BLaER1 (cell line): ENCODE data around the gene CRHR1.

Experiments used
- H3K27ac ChIP-seq: shearing (Covaris generic); formaldehyde crosslinking; 2 replicates; pipeline ENCODE4 v1.8.1; 2022
- H3K27me3 ChIP-seq: shearing (Covaris generic); formaldehyde crosslinking; 2 replicates; pipeline ENCODE4 v1.8.1; 2022
- H3K36me3 ChIP-seq: shearing (Covaris generic); formaldehyde crosslinking; 2 replicates; pipeline ENCODE4 v1.8.1; 2022
- H3K4me1 ChIP-seq: shearing (Covaris generic); formaldehyde crosslinking; 2 replicates; pipeline ENCODE4 v1.8.1; 2022
- H3K4me2 ChIP-seq: shearing (Covaris generic); formaldehyde crosslinking; 2 replicates; pipeline ENCODE4 v1.8.1; 2022
- H3K4me3 ChIP-seq: shearing (Covaris generic); formaldehyde crosslinking; 2 replicates; pipeline ENCODE4 v1.8.1; 2022
- H3K9ac ChIP-seq: shearing (Covaris generic); formaldehyde crosslinking; 2 replicates; pipeline ENCODE4 v1.8.1; 2022
- H3K9me3 ChIP-seq: shearing (Covaris generic); formaldehyde crosslinking; 2 replicates; pipeline ENCODE4 v1.8.1; 2022
- H4K20me1 ChIP-seq: shearing (Covaris generic); formaldehyde crosslinking; 2 replicates; pipeline ENCODE4 v1.8.1; 2022
- Cebpa-rat ChIP-seq: shearing (Covaris generic); IDR thresholded peaks from 2 replicates; pipeline ENCODE4 v1.8.1; 2022

The CRHR1 gene

DNA sequence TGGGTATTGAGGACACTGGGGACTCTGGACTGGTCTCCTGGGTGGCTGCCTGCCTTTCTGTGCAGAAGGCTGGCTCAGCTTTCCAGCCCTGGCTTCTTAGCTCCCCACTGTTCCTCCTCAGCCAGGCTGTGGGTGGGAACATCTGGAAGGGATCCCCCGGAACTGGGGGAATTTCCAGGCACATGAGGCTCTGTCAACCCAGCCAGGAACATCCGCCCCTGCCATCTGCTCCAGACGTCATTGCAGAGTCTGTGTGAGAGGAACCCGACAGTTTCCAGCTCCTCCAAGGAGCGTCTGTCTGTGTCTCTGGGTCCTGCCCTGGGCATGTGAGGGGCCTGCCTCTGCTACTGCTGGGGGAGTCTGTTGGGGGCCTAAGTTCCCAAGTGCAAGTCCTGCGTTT, 36.2 kb upstream of the CRHR1 start:
- H3K27me3 ChIP-seq = peaks cover 21% of the 10 kb centered on the region
- no peak for TF ChIP-seq Cebpa-rat
- no peak overlapping the region for H3K27ac ChIP-seq
- no peak overlapping the region for H3K9ac ChIP-seq
- no peak overlapping the region for H3K4me2 ChIP-seq
- no peaks in the 10 kb centered on the region for H4K20me1 ChIP-seq
- no peaks in the 10 kb centered on the region for H3K9me3 ChIP-seq
- peaks cover 14% of the 10 kb centered on the region for H3K4me1 ChIP-seq
- no peak overlapping the region for H3K4me3 ChIP-seq
- no peaks in the 10 kb centered on the region for H3K36me3 ChIP-seq

DNA sequence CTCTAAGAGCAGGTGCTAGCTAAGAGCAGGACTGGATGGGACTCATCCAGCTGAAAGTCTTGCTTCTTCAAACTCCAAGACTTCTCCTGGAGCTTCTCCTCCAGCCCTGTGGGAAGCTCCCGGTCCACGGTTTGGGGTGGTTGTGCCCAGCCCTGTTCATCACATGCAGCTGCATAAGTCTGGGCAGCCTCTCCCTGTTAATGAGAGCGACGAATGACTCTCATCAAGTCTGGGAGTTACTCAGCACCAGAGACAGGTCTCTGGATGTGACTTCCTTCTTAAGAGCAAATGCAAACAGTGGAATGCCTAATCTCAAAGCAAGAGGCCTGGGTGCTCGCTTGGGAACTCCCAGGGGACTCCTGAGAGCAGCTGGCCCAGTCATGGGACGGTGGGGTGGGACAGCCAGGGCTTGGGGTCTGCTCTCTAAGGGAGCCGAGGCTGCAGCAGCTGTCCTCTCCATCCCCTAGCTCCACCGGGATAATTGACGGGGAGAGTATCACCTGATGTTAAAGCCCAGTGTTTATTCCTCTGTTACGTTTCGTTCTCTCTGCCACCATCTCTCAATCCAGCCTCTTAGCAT, 35.3 kb upstream of the CRHR1 start:
- H3K9me3 ChIP-seq = no peaks in the 10 kb centered on the region

DNA sequence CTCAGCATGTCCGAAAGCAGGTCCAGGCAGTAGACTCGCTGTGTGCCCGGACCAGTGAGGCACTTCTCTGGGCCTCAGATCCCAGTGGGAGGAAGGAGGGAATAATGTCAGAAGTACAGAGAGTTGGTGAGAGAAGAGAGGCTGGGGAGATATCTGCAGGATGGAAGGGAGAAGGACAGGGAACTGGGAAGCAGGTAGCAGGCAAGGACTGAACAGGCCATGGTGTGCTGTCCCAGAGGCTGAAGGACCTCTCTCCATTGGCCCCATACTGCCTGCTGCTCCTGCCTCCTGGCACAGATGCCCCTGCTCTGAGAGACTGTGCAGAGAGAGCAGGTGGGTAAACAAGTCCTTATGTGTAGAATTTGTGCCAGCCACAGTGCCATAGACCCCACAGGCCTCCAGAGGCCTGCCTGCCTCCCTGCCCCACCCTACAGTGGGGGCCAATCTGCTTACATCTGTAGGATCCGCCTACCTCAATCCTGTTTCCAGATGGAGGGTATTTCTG, 34.2 kb upstream of the CRHR1 start:
- peak overlapping the region; percentile 37 for H3K4me2 ChIP-seq
- no peak overlapping the region for H3K9ac ChIP-seq
- H3K27ac ChIP-seq = no peak overlapping the region
- no peak overlapping the region for H3K4me3 ChIP-seq
- H3K36me3 ChIP-seq = no peaks in the 10 kb centered on the region
- H3K27me3 ChIP-seq = peaks cover 2% of the 10 kb centered on the region; the same call in 1 of the 2 replicates
- no peaks in the 10 kb centered on the region for H3K9me3 ChIP-seq
- TF ChIP-seq Cebpa-rat = no peak
- peaks cover 14% of the 10 kb centered on the region for H3K4me1 ChIP-seq
- no peaks in the 10 kb centered on the region for H4K20me1 ChIP-seq

More for the DNA sequence above, 35.3 kb upstream of the CRHR1 start:
- H3K36me3 ChIP-seq = no peaks in the 10 kb centered on the region
- H3K4me2 ChIP-seq = peak overlapping the region; percentile 37
- TF ChIP-seq Cebpa-rat = no peak
- no peak overlapping the region for H3K27ac ChIP-seq
- no peak overlapping the region for H3K4me3 ChIP-seq
- peaks cover 12% of the 10 kb centered on the region for H3K27me3 ChIP-seq
- H4K20me1 ChIP-seq = no peaks in the 10 kb centered on the region
- H3K9ac ChIP-seq = no peak overlapping the region
- H3K4me1 ChIP-seq = peaks cover 14% of the 10 kb centered on the region

DNA sequence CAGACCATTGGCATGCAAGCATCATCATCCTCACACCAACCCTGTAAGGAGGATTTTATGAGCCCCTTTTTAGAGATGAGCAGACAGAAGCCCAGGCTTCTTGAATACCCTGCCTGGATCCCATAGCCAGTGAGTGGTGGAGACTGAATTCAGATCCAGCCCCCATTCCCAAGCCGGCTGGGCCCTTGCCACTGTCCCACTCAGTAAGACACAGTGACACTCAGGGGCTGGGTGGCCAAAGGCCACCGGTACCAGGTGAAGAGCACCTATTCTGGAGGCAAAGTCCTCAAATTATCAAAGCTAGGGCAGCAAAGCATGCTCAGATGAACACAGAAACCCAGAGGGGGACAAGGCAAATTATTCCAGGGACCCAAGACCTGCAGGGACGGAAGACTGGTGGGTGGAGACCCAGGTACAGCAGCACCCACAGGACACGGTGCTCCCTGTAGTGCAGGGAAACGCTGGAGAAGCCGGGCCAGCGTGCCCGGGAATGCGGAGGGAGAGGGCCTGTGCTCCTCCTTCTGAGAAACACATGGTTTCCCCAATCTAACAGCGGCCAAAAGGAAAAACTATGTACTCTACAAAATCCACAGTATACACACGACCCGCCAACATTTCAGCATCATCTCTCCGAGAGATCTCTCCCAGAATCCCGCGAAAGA, 33.2 kb upstream of the CRHR1 start:
- H3K4me1 ChIP-seq = peaks cover 14% of the 10 kb centered on the region
- H3K9ac ChIP-seq = no peak overlapping the region
- TF ChIP-seq Cebpa-rat = no peak
- H3K4me2 ChIP-seq = no peak overlapping the region
- H3K4me3 ChIP-seq = no peak overlapping the region
- no peak overlapping the region for H3K27ac ChIP-seq
- H3K36me3 ChIP-seq = no peaks in the 10 kb centered on the region
- no peaks in the 10 kb centered on the region for H3K27me3 ChIP-seq
- no peaks in the 10 kb centered on the region for H4K20me1 ChIP-seq
- H3K9me3 ChIP-seq = no peaks in the 10 kb centered on the region

DNA sequence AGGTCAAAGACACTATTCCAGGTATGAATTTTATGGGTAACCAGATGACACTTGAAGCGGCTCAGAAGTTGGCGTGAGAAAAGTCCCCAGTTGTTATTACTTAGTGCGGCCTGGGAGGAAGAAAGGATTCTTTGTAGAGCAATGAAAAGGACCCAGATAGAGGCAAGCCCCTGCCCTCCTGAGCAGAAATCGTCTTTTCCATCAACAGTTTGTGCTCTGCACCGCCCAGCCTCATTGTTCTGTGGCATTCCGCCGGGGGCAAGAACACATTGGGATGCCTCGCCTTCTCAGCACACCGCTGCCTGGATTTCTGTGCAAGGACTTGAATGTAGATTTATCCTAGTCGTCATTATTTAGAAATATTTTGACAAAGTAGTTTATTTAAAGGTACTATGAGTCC, 32.7 kb upstream of the CRHR1 start:
- H3K4me1 ChIP-seq = peaks cover 18% of the 10 kb centered on the region
- no peaks in the 10 kb centered on the region for H3K9me3 ChIP-seq
- H3K36me3 ChIP-seq = no peaks in the 10 kb centered on the region
- H4K20me1 ChIP-seq = no peaks in the 10 kb centered on the region
- no peaks in the 10 kb centered on the region for H3K27me3 ChIP-seq
- no peak for TF ChIP-seq Cebpa-rat
- no peak overlapping the region for H3K27ac ChIP-seq
- no peak overlapping the region for H3K9ac ChIP-seq
- H3K4me3 ChIP-seq = no peak overlapping the region
- no peak overlapping the region for H3K4me2 ChIP-seq

DNA sequence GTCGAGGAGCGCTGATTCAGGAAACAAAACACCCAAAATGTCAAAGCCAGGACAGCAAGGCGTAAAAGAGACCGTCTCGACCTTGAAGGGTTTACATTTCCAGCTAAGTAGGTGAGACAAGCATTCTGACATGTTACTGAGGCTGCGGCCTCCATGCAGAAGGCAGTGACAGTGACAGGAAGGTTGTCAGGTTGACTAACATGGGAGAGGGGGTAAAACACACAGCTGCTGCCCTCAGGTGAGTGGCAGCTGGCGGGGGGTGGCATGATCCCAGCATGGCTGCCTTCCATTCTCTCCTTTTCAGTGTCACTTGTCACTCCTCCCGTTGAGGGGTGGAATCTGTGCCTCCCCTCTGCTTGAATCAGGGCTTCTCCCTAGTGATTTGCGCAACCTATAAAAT, 31.9 kb upstream of the CRHR1 start:
- Histone ChIP-seq H3K27ac (no peak overlapping the region), H3K36me3 (no peaks in the 10 kb centered on the region), H3K9me3 (no peaks in the 10 kb centered on the region), H3K4me1 (peaks cover 23% of the 10 kb centered on the region), H4K20me1 (no peaks in the 10 kb centered on the region), H3K27me3 (no peaks in the 10 kb centered on the region), H3K9ac (no peak overlapping the region), H3K4me3 (no peak overlapping the region), H3K4me2 (no peak overlapping the region)
- TF ChIP-seq Cebpa-rat = no peak

DNA sequence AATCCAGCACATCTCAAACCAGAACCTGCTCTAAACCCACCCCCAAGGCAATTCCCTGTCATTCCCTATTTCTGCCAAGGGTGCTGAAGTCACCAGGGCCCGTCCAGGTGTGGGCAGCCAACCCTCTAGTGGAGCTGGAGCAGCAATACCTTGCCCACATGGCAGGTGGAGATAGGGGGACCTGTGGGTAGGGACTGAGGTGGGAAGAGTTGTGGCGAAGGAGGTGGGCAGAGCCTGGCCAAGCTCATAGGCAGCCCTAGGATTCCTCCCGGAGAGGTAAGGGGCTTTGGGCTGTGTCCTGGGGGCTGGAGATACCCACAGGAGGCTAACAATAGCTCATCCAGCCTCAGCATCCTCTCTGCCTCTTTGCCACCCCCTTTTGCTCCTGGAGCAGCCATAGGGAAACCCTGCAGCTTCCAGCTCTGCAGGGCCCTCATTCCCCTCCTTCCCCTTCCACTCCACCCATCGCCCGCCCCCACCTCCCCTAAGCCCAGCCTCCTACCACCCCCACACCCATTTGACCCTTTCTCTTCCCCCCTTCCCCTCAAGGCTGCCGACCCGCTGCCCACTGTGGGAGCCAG, 30.4 kb upstream of the CRHR1 start:
- Histone ChIP-seq H4K20me1 (no peaks in the 10 kb centered on the region), H3K27me3 (no peaks in the 10 kb centered on the region), H3K4me2 (no peak overlapping the region), H3K9ac (no peak overlapping the region), H3K9me3 (no peaks in the 10 kb centered on the region), H3K4me1 (peaks cover 23% of the 10 kb centered on the region), H3K4me3 (no peak overlapping the region), H3K36me3 (no peaks in the 10 kb centered on the region), H3K27ac (no peak overlapping the region)
- no peak for TF ChIP-seq Cebpa-rat

DNA sequence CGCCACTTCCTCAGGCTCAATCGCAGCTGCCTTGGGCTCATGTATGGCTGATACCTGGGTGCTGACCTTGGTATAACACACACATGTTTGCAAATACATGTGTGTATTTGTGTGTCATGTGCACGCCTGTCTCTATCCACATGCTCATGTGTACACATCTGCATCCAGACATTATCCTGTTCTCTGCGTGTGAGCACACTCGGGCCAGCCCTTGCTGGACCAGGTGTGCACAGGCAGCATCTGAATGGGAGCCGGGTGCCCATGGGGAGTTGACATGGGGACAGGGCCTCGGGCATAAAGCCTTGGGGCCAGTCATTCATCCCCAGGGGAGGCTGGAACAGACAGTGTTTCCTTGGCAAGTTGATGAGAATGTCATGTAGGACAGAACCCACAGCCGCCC, 29.1 kb upstream of the CRHR1 start:
- peaks cover 11% of the 10 kb centered on the region for H3K4me1 ChIP-seq
- no peak overlapping the region for H3K4me3 ChIP-seq
- no peak overlapping the region for H3K9ac ChIP-seq
- no peak overlapping the region for H3K4me2 ChIP-seq
- TF ChIP-seq Cebpa-rat = no peak
- H4K20me1 ChIP-seq = no peaks in the 10 kb centered on the region
- H3K27me3 ChIP-seq = no peaks in the 10 kb centered on the region
- H3K36me3 ChIP-seq = no peaks in the 10 kb centered on the region
- H3K27ac ChIP-seq = no peak overlapping the region
- H3K9me3 ChIP-seq = no peaks in the 10 kb centered on the region

DNA sequence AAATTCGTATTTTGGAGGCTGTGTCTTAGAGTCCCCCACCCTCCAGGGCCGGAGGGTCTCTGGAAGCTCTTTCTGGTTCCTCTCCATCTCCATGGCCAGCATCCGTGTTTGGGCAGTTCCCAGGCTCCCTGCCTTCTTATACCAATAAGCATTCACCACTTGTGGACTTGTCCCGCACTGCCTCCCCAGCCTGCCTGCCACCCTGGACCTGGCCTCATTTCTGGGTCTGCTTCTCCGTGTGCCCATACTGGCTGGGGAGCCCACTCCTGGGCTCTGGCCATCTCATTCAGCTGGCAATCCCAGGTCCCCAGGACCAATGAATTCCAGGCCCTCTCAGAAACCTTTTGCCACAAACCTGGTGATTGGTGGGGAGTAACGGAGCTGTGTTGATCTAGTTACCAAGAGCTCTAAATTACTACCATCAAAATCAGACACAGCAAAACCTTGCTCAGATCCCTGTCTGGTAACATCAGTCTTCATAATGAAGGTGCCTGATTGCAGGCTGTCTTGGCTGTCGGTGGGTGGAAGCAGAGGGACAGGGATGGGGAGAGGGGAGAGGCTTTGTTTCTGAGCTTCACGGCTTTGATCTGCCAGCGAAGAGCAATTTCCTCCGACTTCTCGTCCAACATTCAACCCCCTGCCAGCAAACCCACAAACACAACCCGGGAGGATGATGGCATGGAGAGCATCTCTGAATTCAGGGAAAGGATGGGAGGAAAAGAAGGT, 27.7 kb upstream of the CRHR1 start:
- Histone ChIP-seq H3K4me3 (no peak overlapping the region), H3K4me1 (peaks cover 9% of the 10 kb centered on the region; the same call in 1 of the 2 replicates), H3K36me3 (no peaks in the 10 kb centered on the region), H3K9me3 (no peaks in the 10 kb centered on the region), H4K20me1 (no peaks in the 10 kb centered on the region), H3K27me3 (no peaks in the 10 kb centered on the region), H3K9ac (no peak overlapping the region; the same call in 1 of the 2 replicates), H3K27ac (no peak overlapping the region), H3K4me2 (peak overlapping the region; percentile 49; the same call in 1 of the 2 replicates)
- TF ChIP-seq Cebpa-rat = no peak
